ENCODE data around the gene PGAP2. TPM values are rescaled to one million over a fixed set of nuclear protein-coding genes. Genes with fewer than 3 reads are reported as not detected.
A peak's percentile ranks its signal among the peaks of the same experiment; 100 is the strongest.

Gene PGAP2
- total RNA-seq, 1 experiment from 2014 or later = 27.2 TPM

- Mint-ChIP-seq H3K27ac (ENCODE audit: low read depth, unreplicated experiment) (no peak overlapping the region), H3K36me3 (ENCODE audit: insufficient read depth, unreplicated experiment) (peaks cover 30% of the 10 kb centered on the region), H3K4me3 (ENCODE audit: unreplicated experiment) (no peak overlapping the region), H3K4me1 (ENCODE audit: insufficient read depth, unreplicated experiment) (peaks cover 42% of the 10 kb centered on the region), H3K9me3 (ENCODE audit: unreplicated experiment) (no peaks in the 10 kb centered on the region), H3K27me3 (ENCODE audit: insufficient read depth, unreplicated experiment) (no peaks in the 10 kb centered on the region)
- ChIA-PET CTCF (interaction anchor here (0.6 to 20.5 kb wide), 7 partner anchors 9 to 232 kb away, joined by 3 to 1105 read pairs (median 10); partner anchors contain the start of gene PGAP2), POLR2A (interaction anchor here (1.2 to 1.9 kb wide), 2 partner anchors 18 to 40 kb away, joined by 4 to 9 read pairs; partner anchors contain the start of genes NUP98 and STIM1)
- DNase-seq (ENCODE audit: unreplicated experiment) = peak; percentile 33
- intact Hi-C loops (cut with micrococcal nuclease) = no loop called here
- no peak for TF ChIP-seq CTCF (IDR thresholded peaks at IDR 0.05; ENCODE audit: unreplicated experiment)
- BruUV-seq (replicated peaks) = no TSS peak
Measured at GRCh38 chr11:3837793-3838192, 29.4 kb downstream of the PGAP2 start.

- intact Hi-C loops (cut with micrococcal nuclease) = no loop called here
- no peak for DNase-seq (ENCODE audit: unreplicated experiment)
- Mint-ChIP-seq H3K4me3 (ENCODE audit: unreplicated experiment) (peak overlapping the region; percentile 17), H3K27ac (ENCODE audit: low read depth, unreplicated experiment) (peak overlapping the region; percentile 56), H3K27me3 (ENCODE audit: insufficient read depth, unreplicated experiment) (no peaks in the 10 kb centered on the region), H3K36me3 (ENCODE audit: insufficient read depth, unreplicated experiment) (peaks cover 22% of the 10 kb centered on the region), H3K9me3 (ENCODE audit: unreplicated experiment) (no peaks in the 10 kb centered on the region), H3K4me1 (ENCODE audit: insufficient read depth, unreplicated experiment) (peaks cover 41% of the 10 kb centered on the region)
- BruUV-seq (replicated peaks) = no TSS peak
- POLR2A ChIA-PET = interaction anchor here (0.6 to 1.2 kb wide), 3 partner anchors 10 to 29 kb away, joined by 3 to 4 read pairs (median 4); partner anchors contain the start of gene STIM1
- no peak for TF ChIP-seq CTCF (IDR thresholded peaks at IDR 0.05; ENCODE audit: unreplicated experiment)
- CTCF ChIA-PET = interaction anchor here (0.6 to 20.5 kb wide), 8 partner anchors 10 to 231 kb away, joined by 3 to 1105 read pairs (median 8); partner anchors contain the start of gene PGAP2
Measured at GRCh38 chr11:3838504-3838903, 30.1 kb downstream of the PGAP2 start.

GRCh38 chr11:3840004-3840869 lies 31.9 kb downstream of the PGAP2 start:
- peaks cover 11% of the 10 kb centered on the region for H3K36me3 Mint-ChIP-seq (ENCODE audit: insufficient read depth, unreplicated experiment)
- ChIA-PET CTCF (interaction anchor here (0.6 to 20.5 kb wide), 8 partner anchors 10 to 268 kb away, joined by 4 to 1105 read pairs (median 18); partner anchors contain the start of genes PGAP2 and STIM1), POLR2A (interaction anchor here (0.6 to 2.9 kb wide), 13 partner anchors 10 to 233 kb away, joined by 3 to 45 read pairs (median 5); partner anchors contain the start of genes NUP98, PGAP2 and STIM1)
- no peaks in the 10 kb centered on the region for H3K9me3 Mint-ChIP-seq (ENCODE audit: unreplicated experiment)
- H3K27me3 Mint-ChIP-seq (ENCODE audit: insufficient read depth, unreplicated experiment) = no peaks in the 10 kb centered on the region
- peak overlapping the region; percentile 59 for H3K27ac Mint-ChIP-seq (ENCODE audit: low read depth, unreplicated experiment)
- H3K4me1 Mint-ChIP-seq (ENCODE audit: insufficient read depth, unreplicated experiment) = peaks cover 29% of the 10 kb centered on the region
- intact Hi-C loops (cut with micrococcal nuclease) = no loop called here
- BruUV-seq (replicated peaks) = no TSS peak
- peak overlapping the region; percentile 80 for H3K4me3 Mint-ChIP-seq (ENCODE audit: unreplicated experiment)
- DNase-seq (ENCODE audit: unreplicated experiment) = no peak
- no peak for TF ChIP-seq CTCF (IDR thresholded peaks at IDR 0.05; ENCODE audit: unreplicated experiment)

GRCh38 chr11:3840870-3841425 lies 32.6 kb downstream of the PGAP2 start, which contains the start of gene RHOG:
RHOG (minus strand) TSS chr11:3840959; CDS start chr11:3828138, 12,821 bp downstream.
- intact Hi-C loops (cut with micrococcal nuclease) = loop anchor here (1.0 kb wide), 1 partner anchor 44 kb away; the partner anchor contains the start of gene NUP98
- H3K36me3 Mint-ChIP-seq (ENCODE audit: insufficient read depth, unreplicated experiment) = peaks cover 4% of the 10 kb centered on the region
- H3K27me3 Mint-ChIP-seq (ENCODE audit: insufficient read depth, unreplicated experiment) = no peaks in the 10 kb centered on the region
- ChIA-PET POLR2A (interaction anchor here (0.7 to 2.9 kb wide), 13 partner anchors 10 to 233 kb away, joined by 3 to 45 read pairs (median 5); partner anchors contain the start of genes NUP98, PGAP2 and STIM1), CTCF (interaction anchor here (0.6 to 20.5 kb wide), 20 partner anchors 9 to 267 kb away, joined by 3 to 1105 read pairs (median 6); partner anchors contain the start of genes PGAP2 and STIM1)
- H3K27ac Mint-ChIP-seq (ENCODE audit: low read depth, unreplicated experiment) = peak within 1 kb of the TSS; percentile 62
- TF ChIP-seq CTCF (IDR thresholded peaks at IDR 0.05; ENCODE audit: unreplicated experiment) = no peak
- peak; percentile 83 for DNase-seq (ENCODE audit: unreplicated experiment)
- no peaks in the 10 kb centered on the region for H3K9me3 Mint-ChIP-seq (ENCODE audit: unreplicated experiment)
- BruUV-seq (replicated peaks) = no TSS peak
- H3K4me1 Mint-ChIP-seq (ENCODE audit: insufficient read depth, unreplicated experiment) = peaks cover 22% of the 10 kb centered on the region
- H3K4me3 Mint-ChIP-seq (ENCODE audit: unreplicated experiment) = peak within 1 kb of the TSS; percentile 80
